ENCODE data around the gene TECR. TPM values are rescaled to one million over a fixed set of nuclear protein-coding genes. Genes with fewer than 3 reads are reported as not detected.

TECR gene
- total and polyA plus RNA-seq, 9 of the 15 experiments (the other 6 are each of a cell fraction or from before 2014, with no cell fraction given) = 29.3 to 211 (median 81.4) TPM

- H2AFZ ChIP-seq (ENCODE audit: low read depth, low read length) = peak within 1 kb of the TSS; percentile 93
- H3K36me3 ChIP-seq (ENCODE audit: control insufficient read depth, insufficient read depth, low read length) = peaks cover 31% of the 10 kb centered on the region; the same call in 2 of the 3 replicates
- POLR2A ChIA-PET = interaction anchor here (1.0 to 1.6 kb wide), 4 partner anchors 10 to 118 kb away, joined by 3 to 5 read pairs (median 4); partner anchors contain the start of gene ZNF333
- CTCF ChIA-PET (ENCODE audit: low intra/inter-chr PET ratio) = no interaction called here
- H3K79me2 ChIP-seq (ENCODE audit: control insufficient read depth, insufficient read depth, low read length) = peaks cover 34% of the 10 kb centered on the region
- peaks cover 10 to 52% of the 10 kb centered on the region in 2 experiments; a peak in 4 of 5 replicates for H3K4me1 ChIP-seq (replicated peaks in 1 of 2; ENCODE audit: control insufficient read depth in 2 of 2, insufficient read depth in 2 of 2, low read length in 2 of 2)
- 0 out of 2 replicates have a peak, but pooled peaks cover 9% of the 10 kb centered on the region for H4K20me1 ChIP-seq (replicated peaks; ENCODE audit: control insufficient read depth, insufficient read depth, low read length)
- H3K9me1 ChIP-seq (ENCODE audit: control insufficient read depth, insufficient read depth, low read length) = no peaks in the 10 kb centered on the region
- peak; percentile 94 for ATAC-seq
- 2% methylated on average over 40 of the region's 40 CpGs for WGBS (ENCODE audit: insufficient coverage, low coverage, missing lambda C conversion rate)
- intact Hi-C loops (cut with micrococcal nuclease) = no loop called here
- peak within 1 kb of the TSS; percentile 92 to 96 for H3K9ac ChIP-seq (ENCODE audit: insufficient read depth in 1 of 2, low read depth in 2 of 2, low read length in 2 of 2)
- peak; percentile 97 for FAIRE-seq
- H3K4me3 ChIP-seq = peak within 1 kb of the TSS; percentile 86
- H3K4me2 ChIP-seq (ENCODE audit: insufficient read depth, low read length) = peak within 1 kb of the TSS; percentile 90
- no peaks in the 10 kb centered on the region for H3K9me3 ChIP-seq (replicated peaks; ENCODE audit: control insufficient read depth, insufficient read depth, low read depth, low read length)
- H3K27me3 ChIP-seq (ENCODE audit: control insufficient read depth in 2 of 2, insufficient read depth in 2 of 2, low read length in 2 of 2) = no peaks in the 10 kb centered on the region; a peak in 1 of 5 replicates
- peak; percentile 87 to 98 (median 88) for DNase-seq (ENCODE audit: extremely low read depth in 1 of 4, low spot score in 3 of 4)
- TSS peak; percentile 74 for BruUV-seq (replicated peaks)
- in situ Hi-C loops (cut with MboI) = loop anchor here (5.0 to 10.0 kb wide), 3 partner anchors 115 to 323 kb away; no protein-coding TSS in a partner anchor
- H3K27ac ChIP-seq (ENCODE audit: extremely low read depth, low read depth, low read length) = peak within 1 kb of the TSS; percentile 80
- TF ChIP-seq, protein P1, sequence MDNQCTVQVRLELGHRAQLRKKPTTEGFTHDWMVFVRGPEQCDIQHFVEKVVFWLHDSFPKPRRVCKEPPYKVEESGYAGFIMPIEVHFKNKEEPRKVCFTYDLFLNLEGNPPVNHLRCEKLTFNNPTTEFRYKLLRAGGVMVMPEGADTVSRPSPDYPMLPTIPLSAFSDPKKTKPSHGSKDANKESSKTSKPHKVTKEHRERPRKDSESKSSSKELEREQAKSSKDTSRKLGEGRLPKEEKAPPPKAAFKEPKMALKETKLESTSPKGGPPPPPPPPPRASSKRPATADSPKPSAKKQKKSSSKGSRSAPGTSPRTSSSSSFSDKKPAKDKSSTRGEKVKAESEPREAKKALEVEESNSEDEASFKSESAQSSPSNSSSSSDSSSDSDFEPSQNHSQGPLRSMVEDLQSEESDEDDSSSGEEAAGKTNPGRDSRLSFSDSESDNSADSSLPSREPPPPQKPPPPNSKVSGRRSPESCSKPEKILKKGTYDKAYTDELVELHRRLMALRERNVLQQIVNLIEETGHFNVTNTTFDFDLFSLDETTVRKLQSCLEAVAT (IDR thresholded peaks at IDR 0.05) = peak; percentile 35 to 93; a peak in 2 of 4 replicates
- TF ChIP-seq MAX (CRISPR knock-in tag; IDR thresholded peaks at IDR 0.05) (peak; percentile 91; the same call in 1 of the 2 replicates), DACH1 (IDR thresholded peaks at IDR 0.05; ENCODE audit: partially characterized antibody) (peak; percentile 56), POLR2AphosphoS5 (IDR thresholded peaks at IDR 0.05; ENCODE audit: control insufficient read depth, insufficient read depth, low read depth, low read length) (peak; percentile 79; the same call in 1 of the 2 replicates), ZBTB40 (IDR thresholded peaks at IDR 0.05) (peak; percentile 99), ZBTB40 (CRISPR knock-in tag; IDR thresholded peaks at IDR 0.05) (no peak), ZNF780A (CRISPR knock-in tag; IDR thresholded peaks at IDR 0.05) (no peak), C11orf30 (IDR thresholded peaks at IDR 0.05; ENCODE audit: low read depth) (peak; percentile 97)
These were observed 42.5 kb downstream of the TECR start, which contains the start of gene NDUFB7 for GRCh38 chr19:14571695-14572490. Gene NDUFB7, minus strand, starts transcription at chr19:14572066. Its CDS starts 66 bp downstream, at chr19:14572000.
